Activated T-helper 2 cell treated with anti-CD3 and anti-CD28 coated beads, Interferon-gamma antibody, Interleukin-2, Interleukin-4, amounts not matched to agents 10 μg/mL and 5 μg/mL and 100 μg/mL, durations not matched to agents 14 hours and 24 hours and 36 hours (primary cell): ENCODE data around the gene TRIP12. TPM values are rescaled to one million over a fixed set of nuclear protein-coding genes. Genes with fewer than 3 reads are reported as not detected.
"Not testable (repeated sequence)": the region's sequence is repeated elsewhere in the genome, so short reads cannot be mapped to it uniquely, and the experiment has no call there.

Experiments used
- DNase-seq: peaks from one replicate; pipeline ENCODE4 v3.0.0; 2021; ENCODE audit warnings: low spot score
- H3K27ac Mint-ChIP-seq: one replicate; pipeline ENCODE4 v1.8.0; 2021; ENCODE audit warnings: mixed read lengths
- H3K27me3 Mint-ChIP-seq: one replicate; pipeline ENCODE4 v1.8.0; 2021; ENCODE audit warnings: low read depth, mixed read lengths
- H3K36me3 Mint-ChIP-seq: one replicate; pipeline ENCODE4 v1.8.0; 2021; ENCODE audit warnings: low read depth, mixed read lengths
- H3K4me1 Mint-ChIP-seq: one replicate; pipeline ENCODE4 v1.8.0; 2021; ENCODE audit warnings: low read depth, mixed read lengths
- H3K4me3 Mint-ChIP-seq: one replicate; pipeline ENCODE4 v1.8.0; 2021; ENCODE audit warnings: low read depth, mild to moderate bottlenecking, moderate library complexity, mixed read lengths
- H3K9me3 Mint-ChIP-seq: one replicate; pipeline ENCODE4 v1.8.0; 2021; ENCODE audit warnings: mixed read lengths
- intact Hi-C: fragments of 100-400 bp; cut with micrococcal nuclease; formaldehyde crosslinking; loops from one replicate; pipeline ENCODE4 v1.15.1; 2023
- total RNA-seq: library from RNA; stranded (reverse); gene quantifications from 2 replicates; pipeline ENCODE4 v1.2.3, GENCODE V29; 2022

Gene TRIP12
- total RNA-seq, 1 donor from 2014 or later, result 256 TPM

DNA sequence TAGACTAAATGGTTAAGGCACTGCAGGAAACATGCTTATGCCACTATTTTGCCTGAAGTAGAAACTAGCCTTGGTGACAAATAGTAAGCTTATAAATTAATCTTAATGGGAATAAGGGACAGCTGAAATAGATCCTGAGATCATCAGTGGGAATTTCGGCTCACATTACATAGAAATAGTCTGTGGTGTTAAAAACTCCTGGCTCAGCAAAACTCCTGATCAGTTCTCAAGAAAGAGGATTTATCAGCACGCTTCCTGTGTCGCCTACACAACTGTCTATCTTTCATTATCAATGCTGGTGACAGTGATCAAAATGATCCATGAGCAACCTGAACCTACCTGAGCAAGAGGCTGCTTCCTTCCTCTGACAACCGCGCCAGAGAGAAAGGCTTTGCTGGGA is 190.4 kb downstream of the TRIP12 start:
- H3K9me3 Mint-ChIP-seq, result no peaks in the 10 kb centered on the region
- H3K4me1 Mint-ChIP-seq, result peaks cover 4% of the 10 kb centered on the region
- no peak overlapping the region for H3K4me3 Mint-ChIP-seq
- no peak overlapping the region for H3K27ac Mint-ChIP-seq
- DNase-seq, result no peak
- no peaks in the 10 kb centered on the region for H3K36me3 Mint-ChIP-seq
- intact Hi-C loops, result no loop called here
- H3K27me3 Mint-ChIP-seq, result no peaks in the 10 kb centered on the region

DNA sequence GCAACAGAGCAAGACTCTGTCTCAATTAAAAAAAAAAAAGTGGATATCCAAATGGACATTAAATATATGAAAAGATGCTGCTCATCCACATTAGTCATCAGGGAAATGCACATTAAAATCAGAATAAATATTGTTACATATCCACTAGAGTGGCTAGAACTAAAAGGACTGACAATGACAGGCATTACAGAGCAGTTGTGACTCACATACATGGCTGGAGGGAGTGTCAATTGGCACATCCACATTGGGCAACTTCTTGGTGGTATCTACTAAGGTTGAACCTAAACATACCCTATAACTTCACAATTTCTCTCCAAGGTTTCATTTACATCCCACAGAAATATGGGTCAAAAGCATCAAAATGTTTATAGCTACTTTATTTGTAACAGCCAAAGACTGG is 193.4 kb downstream of the TRIP12 start:
- Mint-ChIP-seq H3K4me3 (no peak overlapping the region), H3K36me3 (no peaks in the 10 kb centered on the region), H3K27me3 (peaks cover 2% of the 10 kb centered on the region), H3K27ac (no peak overlapping the region), H3K4me1 (no peaks in the 10 kb centered on the region), H3K9me3 (no peaks in the 10 kb centered on the region)
- intact Hi-C loops, result no loop called here
- no peak for DNase-seq

DNA sequence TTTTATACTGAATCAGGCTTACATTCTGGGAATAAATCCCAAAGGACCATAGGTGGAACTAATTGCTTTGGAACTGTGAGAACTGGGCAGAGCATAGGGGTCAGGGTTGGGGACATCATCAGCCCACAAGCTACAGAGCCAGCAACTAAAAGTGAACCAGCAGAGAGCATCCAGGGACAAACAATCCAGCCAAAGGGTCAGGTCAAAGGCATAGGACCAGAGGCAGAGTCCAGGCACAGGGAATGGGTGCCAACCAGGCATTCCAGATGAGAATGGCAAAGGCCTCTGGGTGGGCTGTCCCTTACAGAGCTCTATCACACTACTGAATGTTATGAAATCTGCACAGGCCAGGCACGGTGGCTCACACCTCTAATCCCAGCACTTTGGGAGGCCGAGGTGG is 195.2 kb downstream of the TRIP12 start:
- H3K4me1 Mint-ChIP-seq, result no peaks in the 10 kb centered on the region
- peaks cover 10% of the 10 kb centered on the region for H3K27me3 Mint-ChIP-seq
- no peak overlapping the region for H3K4me3 Mint-ChIP-seq
- no peak overlapping the region for H3K27ac Mint-ChIP-seq
- intact Hi-C loops, result no loop called here
- H3K36me3 Mint-ChIP-seq, result no peaks in the 10 kb centered on the region
- H3K9me3 Mint-ChIP-seq, result no peaks in the 10 kb centered on the region
- no peak for DNase-seq

DNA sequence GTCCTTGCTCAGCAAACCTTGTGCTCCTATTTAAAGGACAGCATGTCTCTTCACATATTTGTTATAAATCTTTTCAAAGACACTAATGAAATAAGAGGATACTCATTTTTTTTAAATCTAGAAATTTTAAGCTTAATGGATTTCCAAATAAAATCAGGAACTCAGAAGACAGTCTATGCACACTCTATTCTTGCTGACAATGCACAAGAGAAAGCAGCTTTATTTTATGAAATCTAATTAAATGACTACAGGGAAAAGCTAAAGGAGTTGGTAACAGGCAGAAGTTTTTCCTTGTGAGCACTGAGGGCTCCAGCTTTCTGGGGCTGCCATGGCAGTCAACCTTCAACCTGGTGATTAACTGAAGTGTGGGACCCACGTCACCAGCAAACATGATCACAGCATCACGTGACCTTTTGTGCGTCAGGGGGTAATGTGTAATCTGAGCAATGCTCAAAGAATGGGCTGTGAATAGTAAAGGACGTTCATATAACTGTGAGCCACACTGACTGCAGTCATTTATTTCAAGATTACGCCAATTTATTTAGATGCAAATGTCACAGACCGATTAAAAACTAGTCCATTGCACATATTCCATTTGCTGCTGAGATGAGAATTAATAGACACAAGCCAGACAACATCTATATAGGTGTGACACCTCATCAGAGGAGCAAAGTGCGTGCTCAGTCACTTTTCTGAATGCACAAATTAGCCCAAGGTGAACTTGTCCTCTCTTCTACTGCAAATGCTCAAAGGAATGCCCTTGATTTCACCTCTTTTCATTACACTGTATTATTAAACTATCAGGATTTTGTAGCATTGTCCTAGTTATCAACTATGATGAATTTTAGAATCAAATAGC is 195.9 kb downstream of the TRIP12 start:
- H3K27ac Mint-ChIP-seq, result no peak overlapping the region
- H3K4me1 Mint-ChIP-seq, result no peaks in the 10 kb centered on the region
- DNase-seq, result no peak
- no peaks in the 10 kb centered on the region for H3K9me3 Mint-ChIP-seq
- H3K27me3 Mint-ChIP-seq, result peaks cover 10% of the 10 kb centered on the region
- no peaks in the 10 kb centered on the region for H3K36me3 Mint-ChIP-seq
- no peak overlapping the region for H3K4me3 Mint-ChIP-seq
- intact Hi-C loops, result no loop called here

DNA sequence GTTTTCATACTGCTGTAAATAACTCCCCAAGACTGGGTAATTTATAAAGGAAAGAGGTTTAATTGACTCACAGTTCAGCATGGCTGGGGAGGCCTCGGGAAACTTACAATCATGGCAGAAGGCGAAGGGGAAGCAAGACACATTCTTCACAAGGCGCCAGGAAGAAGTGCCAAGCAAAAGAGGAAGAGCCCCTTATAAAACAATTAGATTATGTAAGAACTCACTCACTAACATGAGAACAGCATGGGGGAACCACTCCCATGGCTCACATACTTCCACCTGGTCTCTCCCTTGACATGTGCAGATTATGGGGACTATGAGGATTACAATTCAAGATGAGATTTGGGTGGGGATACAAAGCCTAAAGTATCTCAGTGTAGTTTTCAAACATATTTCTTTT is 198.6 kb downstream of the TRIP12 start:
- peaks cover 26% of the 10 kb centered on the region for H3K27me3 Mint-ChIP-seq
- H3K4me1 Mint-ChIP-seq, intact Hi-C loops, H3K36me3 Mint-ChIP-seq, H3K27ac Mint-ChIP-seq, H3K9me3 Mint-ChIP-seq, H3K4me3 Mint-ChIP-seq, DNase-seq: not testable (repeated sequence)

DNA sequence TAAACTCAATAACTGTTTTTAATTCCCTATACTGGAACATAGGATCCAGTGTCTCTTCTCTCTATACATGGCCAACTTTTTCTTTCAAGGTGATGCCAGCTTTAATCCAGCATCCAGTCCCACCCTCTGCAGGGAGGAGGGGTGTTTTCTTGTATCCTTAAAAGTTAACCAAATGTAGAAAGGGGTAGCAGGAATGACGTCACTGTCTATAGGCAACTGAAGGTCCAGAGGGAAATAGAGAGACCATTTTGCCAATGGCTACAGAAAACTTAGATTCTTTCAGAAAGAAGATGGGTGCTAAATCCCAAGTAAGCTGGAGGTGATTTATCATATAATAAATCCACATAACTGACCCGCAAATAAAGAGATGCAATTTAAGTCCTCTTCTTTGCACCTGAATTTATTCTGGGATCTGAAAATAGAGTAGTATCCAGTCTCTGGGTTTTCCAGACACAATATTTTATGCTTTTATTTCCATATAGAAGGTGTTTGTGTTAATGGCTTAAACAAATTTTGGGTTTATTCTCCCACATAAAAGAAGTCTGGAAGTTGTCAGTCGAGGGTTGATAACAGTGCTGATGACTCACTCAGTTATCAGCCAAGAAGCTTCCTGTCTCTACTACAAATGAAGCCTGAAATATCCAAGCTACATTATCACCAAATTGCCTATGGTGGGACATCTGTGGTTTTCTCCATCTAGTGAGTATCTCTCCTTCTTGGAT is 201.7 kb downstream of the TRIP12 start:
- Mint-ChIP-seq H3K4me3 (no peak overlapping the region), H3K27ac (no peak overlapping the region), H3K9me3 (no peaks in the 10 kb centered on the region), H3K27me3 (peaks cover 51% of the 10 kb centered on the region), H3K4me1 (peaks cover 4% of the 10 kb centered on the region), H3K36me3 (no peaks in the 10 kb centered on the region)
- intact Hi-C loops, result no loop called here
- no peak for DNase-seq

DNA sequence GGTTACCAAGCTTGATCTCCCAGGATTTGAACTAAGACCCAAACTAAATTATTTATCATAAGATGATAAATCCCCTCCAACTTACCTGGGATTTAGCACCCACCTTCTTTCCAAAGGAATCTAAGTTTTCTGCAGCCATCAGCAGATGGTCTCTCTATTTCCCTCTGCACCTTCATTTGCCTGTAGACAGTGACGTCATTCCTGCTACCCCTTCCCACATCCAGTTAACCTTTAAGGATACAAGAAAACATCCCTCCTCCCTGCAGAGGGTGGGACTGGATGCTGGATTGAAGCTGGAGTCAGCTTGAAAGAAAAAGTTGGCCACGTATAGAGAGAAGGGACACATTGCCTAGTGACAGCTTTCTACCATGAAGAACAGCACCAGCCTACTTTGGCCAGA is 203.8 kb downstream of the TRIP12 start:
- H3K27me3 Mint-ChIP-seq, result peaks cover 53% of the 10 kb centered on the region
- DNase-seq, result no peak
- H3K36me3 Mint-ChIP-seq, result no peaks in the 10 kb centered on the region
- no peak overlapping the region for H3K27ac Mint-ChIP-seq
- H3K9me3 Mint-ChIP-seq, result no peaks in the 10 kb centered on the region
- intact Hi-C loops, result no loop called here
- H3K4me3 Mint-ChIP-seq, result no peak overlapping the region
- peaks cover 4% of the 10 kb centered on the region for H3K4me1 Mint-ChIP-seq

DNA sequence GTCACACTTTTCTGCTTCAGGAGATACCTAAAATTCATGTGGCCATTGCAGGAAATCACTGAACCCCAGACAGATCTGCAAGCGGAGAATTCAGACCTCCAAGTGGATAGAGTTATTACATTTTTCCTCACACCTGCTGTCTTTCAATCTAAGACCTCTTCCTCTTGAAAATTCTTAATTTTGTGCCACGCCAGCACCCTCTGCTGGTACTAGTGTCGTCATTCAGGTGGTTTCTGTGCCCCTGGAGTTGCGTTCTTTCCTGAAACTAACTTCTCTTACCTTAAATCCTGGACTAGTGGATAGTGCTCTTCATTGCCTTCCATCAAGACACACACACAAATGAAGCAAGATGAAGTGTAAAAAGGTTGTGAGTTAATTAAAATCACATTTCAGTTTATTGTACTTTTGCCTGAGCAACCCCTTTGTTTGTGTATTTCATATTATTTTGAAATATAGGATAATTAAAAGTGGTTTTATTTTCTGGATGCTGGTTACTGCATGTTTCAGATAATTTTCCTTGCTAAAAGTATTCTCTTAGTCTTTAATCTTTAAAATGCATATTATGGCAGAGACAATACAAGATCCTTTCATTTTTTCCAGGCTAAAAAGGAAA is 205.8 kb downstream of the TRIP12 start:
- H3K36me3 Mint-ChIP-seq, result no peaks in the 10 kb centered on the region
- H3K4me3 Mint-ChIP-seq, result no peak overlapping the region
- intact Hi-C loops, result no loop called here
- DNase-seq, result no peak
- H3K27me3 Mint-ChIP-seq, result peaks cover 68% of the 10 kb centered on the region
- peaks cover 4% of the 10 kb centered on the region for H3K4me1 Mint-ChIP-seq
- no peaks in the 10 kb centered on the region for H3K9me3 Mint-ChIP-seq
- H3K27ac Mint-ChIP-seq, result no peak overlapping the region

DNA sequence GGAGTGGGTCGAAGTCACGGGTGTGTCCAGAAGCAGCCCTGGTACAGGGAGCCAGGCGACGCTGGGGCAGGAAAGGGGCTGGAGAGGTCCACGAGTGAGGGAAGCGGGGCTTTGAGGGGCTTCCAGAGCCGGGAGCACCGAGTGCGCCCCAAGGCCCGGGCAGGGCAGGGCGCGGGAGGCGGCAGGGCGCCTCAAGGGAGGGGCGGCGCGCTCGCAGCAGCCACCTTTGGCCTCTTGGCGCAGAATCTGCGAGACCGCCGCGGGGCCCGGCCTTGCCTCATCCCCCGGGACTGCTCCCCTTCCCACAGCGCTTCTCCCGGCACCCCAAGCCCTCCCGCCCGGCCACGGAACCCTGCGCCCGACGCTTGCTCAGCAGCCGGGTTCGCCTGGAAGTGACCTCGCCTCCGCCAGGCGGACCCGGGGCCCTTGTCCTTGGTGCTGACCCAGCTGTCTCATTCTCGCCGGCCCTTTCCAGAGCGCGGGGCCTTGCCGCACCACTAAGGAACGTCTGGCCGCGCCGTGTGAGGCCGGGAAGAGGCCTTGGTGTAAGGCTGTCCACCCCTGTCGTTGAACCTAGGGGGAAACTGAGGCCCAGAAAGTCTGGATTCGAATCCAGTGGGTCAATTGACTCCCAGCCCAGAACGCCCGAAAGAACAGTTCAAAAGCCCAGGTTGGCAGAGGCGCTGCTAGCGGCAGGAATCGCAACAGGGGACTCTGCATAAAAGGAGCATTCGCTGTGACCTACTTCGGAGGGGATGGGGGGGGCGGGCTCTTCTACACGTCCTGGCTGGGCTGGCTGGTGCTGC is 206.9 kb downstream of the TRIP12 start:
- Mint-ChIP-seq H3K4me3 (no peak overlapping the region), H3K27ac (no peak overlapping the region), H3K4me1 (peaks cover 4% of the 10 kb centered on the region), H3K27me3 (peaks cover 75% of the 10 kb centered on the region), H3K36me3 (no peaks in the 10 kb centered on the region), H3K9me3 (no peaks in the 10 kb centered on the region)
- peak; percentile 20 for DNase-seq
- intact Hi-C loops, result no loop called here

DNA sequence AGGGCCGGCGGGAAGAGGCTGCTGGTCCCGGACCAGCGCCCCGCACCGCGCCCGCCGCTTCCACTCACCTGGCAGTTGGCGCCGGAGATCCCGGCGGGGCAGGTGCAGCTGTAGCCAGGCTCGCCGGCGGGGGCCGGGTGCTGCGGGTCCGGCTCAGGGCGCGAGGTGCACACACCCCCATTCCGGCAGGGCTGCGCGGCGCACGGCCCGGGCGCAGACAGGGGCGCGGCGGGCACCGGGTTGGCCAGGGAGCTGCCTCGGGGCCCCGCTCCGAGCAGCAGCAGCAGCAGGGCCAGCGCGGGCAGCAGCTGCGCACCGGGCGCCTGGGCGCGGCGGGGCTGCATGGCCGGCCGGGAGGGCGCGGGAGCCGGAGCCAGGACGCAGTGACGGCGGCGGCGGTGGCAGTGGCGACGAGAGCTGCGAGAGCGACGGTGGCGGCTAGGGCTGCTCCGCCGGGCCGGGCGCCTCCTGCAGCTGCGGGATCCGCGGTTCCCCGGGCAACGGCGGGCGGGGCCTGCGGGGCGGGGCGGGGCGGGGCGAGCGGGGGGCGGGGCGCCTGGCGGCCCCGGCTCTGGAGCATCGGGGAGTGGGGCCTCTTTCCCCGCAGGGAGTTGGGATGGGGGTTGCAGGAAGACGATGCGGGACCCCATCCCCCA is 207.6 kb downstream of the TRIP12 start, which contains the start of gene DNER:
Gene DNER, minus strand, starts transcription at position 476 of the 656 bp plus-strand sequence. Its CDS starts 132 bp downstream, at position 344.
- H3K27me3 Mint-ChIP-seq, result peaks cover 74% of the 10 kb centered on the region
- intact Hi-C loops, result no loop called here
- H3K4me3 Mint-ChIP-seq, result no peak within 1 kb of the TSS

More for the DNA sequence above, 207.6 kb downstream of the TRIP12 start, which contains the start of gene DNER:
- DNase-seq, result peak; percentile 48
- H3K9me3 Mint-ChIP-seq, result no peaks in the 10 kb centered on the region
- peaks cover 4% of the 10 kb centered on the region for H3K4me1 Mint-ChIP-seq
- no peaks in the 10 kb centered on the region for H3K36me3 Mint-ChIP-seq
- H3K27ac Mint-ChIP-seq, result no peak within 1 kb of the TSS
